K562 (cell line): ENCODE data around the gene LBH. TPM values are rescaled to one million over a fixed set of nuclear protein-coding genes. Genes with fewer than 3 reads are reported as not detected.

Experiments
- ASH1L ChIP-seq: fragments of 450-650 bp; IDR thresholded peaks from 2 replicates; pipeline ENCODE4 v1.6.1; 2018; ENCODE audit warnings: borderline replicate concordance, mild to moderate bottlenecking, low read depth; ENCODE audit not compliant: partially characterized antibody
- CTBP1 ChIP-seq: fragments of 450-650 bp; IDR thresholded peaks from 2 replicates; pipeline ENCODE4 v1.6.1; 2016; ENCODE audit warnings: borderline replicate concordance
- HMGN3 ChIP-seq: IDR thresholded peaks from 2 replicates; pipeline ENCODE4 v1.6.1; 2011; ENCODE audit warnings: borderline replicate concordance, low read depth, mild to moderate bottlenecking, mixed read lengths, low read length; ENCODE audit not compliant: insufficient read length; ENCODE audit errors: extremely low read depth
- LARP7 ChIP-seq: fragments of 450-650 bp; IDR thresholded peaks from 2 replicates; pipeline ENCODE4 v1.6.1; 2016
- MTA1 ChIP-seq: fragments of 450-650 bp; IDR thresholded peaks from 2 replicates; pipeline ENCODE4 v1.6.1; 2017; ENCODE audit warnings: borderline replicate concordance
- NR4A1 ChIP-seq, 2 experiments: fragments of 250-450 bp in 1 of 2; fragments of 450-650 bp in 1 of 2; sonication (Bioruptor Pico) in 1 of 2; IDR thresholded peaks; 2 replicates each; pipeline versions ENCODE4 v1.4.0 to v1.6.1; 2016 to 2020; ENCODE audit warnings: mild to moderate bottlenecking in 2 of 2, missing compliant biosample characterization in 1 of 2, missing genetic modification characterization in 1 of 2, moderate library complexity in 1 of 2
- RBBP5 ChIP-seq: fragments of 200-600 bp; sonication (generic); IDR thresholded peaks from 2 replicates; pipeline ENCODE4 v1.6.1; 2012; ENCODE audit warnings: borderline replicate concordance, mild to moderate bottlenecking, low read length, control low read depth, inconsistent platforms; ENCODE audit not compliant: insufficient read depth, poor library complexity, severe bottlenecking
- SMARCE1 ChIP-seq: fragments of 450-650 bp; IDR thresholded peaks from 2 replicates; pipeline ENCODE4 v1.7.1; 2016; ENCODE audit warnings: mild to moderate bottlenecking
- TRIM24 ChIP-seq, 2 experiments: fragments of 450-650 bp; IDR thresholded peaks; 2 replicates each; pipeline ENCODE4 v1.6.1; 2016
- ZNF347 ChIP-seq: fragments of 450-650 bp; formaldehyde crosslinking; IDR thresholded peaks from 2 replicates; pipeline ENCODE4 v1.4.0; 2020; ENCODE audit warnings: low read depth, mild to moderate bottlenecking, moderate library complexity
- ZNF583 ChIP-seq: fragments of 250-450 bp; sonication (Bioruptor Pico); IDR thresholded peaks from 2 replicates; pipeline ENCODE4 v1.4.0; 2020
- polyA plus RNA-seq, 8 experiments: library from polyadenylated mRNA; depleted of rRNA in 4 of 8; stranded (reverse) in 5 of 8; unstranded in 3 of 8; fragments of >200 nt; fragmentation: Nextera tagmentation in 2 of 8; fragmentation: Illumina TruSeq in 1 of 8; extraction: Ambion mirVana in 2 of 8; extraction: Trizol in 1 of 8; gene quantifications; 2 replicates each; pipeline versions ENCODE4 v1.2.1 to v1.2.3, GENCODE V29; 2011 to 2014; ENCODE audit warnings: inconsistent platforms in 1 of 8, missing spikeins in 1 of 8
- total RNA-seq, 7 experiments: library from RNA; depleted of rRNA in 6 of 7; stranded (reverse); fragments of >200 nt in 6 of 7; fragmentation: Illumina TruSeq in 2 of 7; extraction: Trizol in 2 of 7; gene quantifications; 2 replicates each; pipeline versions ENCODE4 v1.2.1 to v1.2.3, GENCODE V29; 2011 to 2021; ENCODE audit warnings: low replicate concordance in 1 of 7
- TF ChIP-seq, protein P1 (sequence below): fragments of 250-450 bp; sonication (Bioruptor Pico); IDR thresholded peaks from 2 replicates; pipeline ENCODE4 v1.8.0; 2022; ENCODE audit warnings: moderate library complexity, mild to moderate bottlenecking, inconsistent platforms
- TF ChIP-seq, protein P2 (sequence below): fragments of 250-450 bp; sonication (Bioruptor Pico); IDR thresholded peaks from 2 replicates; pipeline ENCODE4 v1.5.0; 2021; ENCODE audit warnings: mild to moderate bottlenecking, borderline replicate concordance
- TF ChIP-seq, protein P3 (sequence below), 3 experiments: IDR thresholded peaks in 2 of 3; conservative IDR thresholded peaks in 1 of 3; 2 replicates each; pipeline ENCODE4 v1.5.1; 2011 to 2012; ENCODE audit warnings: low read length in 3 of 3, mild to moderate bottlenecking in 3 of 3, control low read depth in 2 of 3, improper control_type of control experiment in 1 of 3, inconsistent platforms in 1 of 3, low read depth in 1 of 3, mixed read lengths in 1 of 3, moderate library complexity in 1 of 3; ENCODE audit not compliant: insufficient read depth in 2 of 3

LBH gene
- total and polyA plus RNA-seq, 9 of the 15 experiments (the other 6 are each of a cell fraction or from before 2014, with no cell fraction given): 3.1 to 13.4 (median 7.4) TPM

DNA sequence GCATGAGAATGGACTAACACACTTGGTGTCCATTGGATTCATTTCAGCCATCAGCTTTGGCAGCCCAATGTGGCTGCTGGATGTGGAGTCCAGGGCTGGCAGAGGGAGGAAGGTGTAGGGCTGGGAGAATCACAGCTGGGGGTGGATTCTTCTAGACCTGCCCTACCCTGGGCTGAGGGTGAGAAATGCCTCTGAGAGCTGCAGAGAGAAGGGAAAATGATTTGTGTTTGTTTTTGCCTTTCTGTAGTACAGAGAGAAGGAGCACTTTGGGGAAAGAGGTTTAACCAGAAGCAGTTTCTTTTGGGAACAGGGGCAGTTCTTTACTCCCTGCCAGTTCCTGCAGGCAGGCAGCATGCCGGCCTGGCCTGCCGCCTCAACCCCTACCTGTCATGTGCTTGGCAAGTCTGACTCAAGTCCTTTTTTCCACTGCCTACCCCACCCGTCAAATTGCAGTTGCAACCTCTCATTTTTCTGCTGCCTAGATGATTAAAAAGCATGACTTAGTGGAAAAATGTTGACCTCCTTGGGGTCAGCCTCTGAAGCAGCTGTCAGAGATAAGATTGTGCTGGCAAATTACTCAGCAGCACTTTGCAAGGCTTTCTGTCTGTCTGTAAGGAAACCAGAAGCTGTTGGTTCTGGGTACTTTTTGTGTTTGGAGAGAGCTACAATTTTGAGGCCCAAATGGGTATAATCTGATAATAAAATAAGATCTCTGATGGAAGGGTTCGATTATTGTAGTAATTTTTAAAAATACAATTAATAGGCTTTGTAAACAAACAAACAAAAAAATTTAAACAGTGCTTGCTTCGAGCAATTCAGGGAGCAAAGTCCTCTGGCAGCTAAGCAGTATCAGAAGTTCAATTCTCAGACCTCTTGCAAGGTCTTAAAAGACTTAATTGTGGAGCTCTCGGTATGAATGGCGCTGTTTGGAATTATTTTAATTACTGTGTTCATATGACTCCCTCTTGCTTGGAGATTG, 21.7 kb downstream of the LBH start (continued):
- TF ChIP-seq LARP7 (no peak), ZNF583 (CRISPR knock-in tag) (peak; percentile 86), RBBP5 (peak; percentile 80), HMGN3 (peak; percentile 70), TRIM24 (IDR thresholded peaks at IDR 0.05) (peak; percentile 91 to 95), CTBP1 (peak; percentile 88), ASH1L (no peak), NR4A1 (CRISPR knock-in tag; IDR thresholded peaks at IDR 0.05) (peak; percentile 64; the same call in 1 of the 2 replicates), NR4A1 (tag; IDR thresholded peaks at IDR 0.05) (peak; percentile 90), SMARCE1 (peak; percentile 97), ZNF347 (CRISPR knock-in tag) (no peak), MTA1 (peak; percentile 82)
- TF ChIP-seq, protein P1, sequence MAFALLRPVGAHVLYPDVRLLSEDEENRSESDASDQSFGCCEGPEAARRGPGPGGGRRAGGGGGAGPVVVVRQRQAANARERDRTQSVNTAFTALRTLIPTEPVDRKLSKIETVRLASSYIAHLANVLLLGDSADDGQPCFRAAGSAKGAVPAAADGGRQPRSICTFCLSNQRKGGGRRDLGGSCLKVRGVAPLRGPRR: peak; percentile 63; the same call in 1 of the 2 replicates
- TF ChIP-seq, protein P2, sequence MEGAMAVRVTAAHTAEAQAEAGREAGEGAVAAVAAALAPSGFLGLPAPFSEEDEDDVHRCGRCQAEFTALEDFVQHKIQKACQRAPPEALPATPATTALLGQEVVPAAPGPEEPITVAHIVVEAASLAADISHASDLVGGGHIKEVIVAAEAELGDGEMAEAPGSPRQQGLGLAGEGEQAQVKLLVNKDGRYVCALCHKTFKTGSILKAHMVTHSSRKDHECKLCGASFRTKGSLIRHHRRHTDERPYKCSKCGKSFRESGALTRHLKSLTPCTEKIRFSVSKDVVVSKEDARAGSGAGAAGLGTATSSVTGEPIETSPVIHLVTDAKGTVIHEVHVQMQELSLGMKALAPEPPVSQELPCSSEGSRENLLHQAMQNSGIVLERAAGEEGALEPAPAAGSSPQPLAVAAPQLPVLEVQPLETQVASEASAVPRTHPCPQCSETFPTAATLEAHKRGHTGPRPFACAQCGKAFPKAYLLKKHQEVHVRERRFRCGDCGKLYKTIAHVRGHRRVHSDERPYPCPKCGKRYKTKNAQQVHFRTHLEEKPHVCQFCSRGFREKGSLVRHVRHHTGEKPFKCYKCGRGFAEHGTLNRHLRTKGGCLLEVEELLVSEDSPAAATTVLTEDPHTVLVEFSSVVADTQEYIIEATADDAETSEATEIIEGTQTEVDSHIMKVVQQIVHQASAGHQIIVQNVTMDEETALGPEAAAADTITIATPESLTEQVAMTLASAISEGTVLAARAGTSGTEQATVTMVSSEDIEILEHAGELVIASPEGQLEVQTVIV (CRISPR knock-in tag): no peak
- TF ChIP-seq, protein P3, sequence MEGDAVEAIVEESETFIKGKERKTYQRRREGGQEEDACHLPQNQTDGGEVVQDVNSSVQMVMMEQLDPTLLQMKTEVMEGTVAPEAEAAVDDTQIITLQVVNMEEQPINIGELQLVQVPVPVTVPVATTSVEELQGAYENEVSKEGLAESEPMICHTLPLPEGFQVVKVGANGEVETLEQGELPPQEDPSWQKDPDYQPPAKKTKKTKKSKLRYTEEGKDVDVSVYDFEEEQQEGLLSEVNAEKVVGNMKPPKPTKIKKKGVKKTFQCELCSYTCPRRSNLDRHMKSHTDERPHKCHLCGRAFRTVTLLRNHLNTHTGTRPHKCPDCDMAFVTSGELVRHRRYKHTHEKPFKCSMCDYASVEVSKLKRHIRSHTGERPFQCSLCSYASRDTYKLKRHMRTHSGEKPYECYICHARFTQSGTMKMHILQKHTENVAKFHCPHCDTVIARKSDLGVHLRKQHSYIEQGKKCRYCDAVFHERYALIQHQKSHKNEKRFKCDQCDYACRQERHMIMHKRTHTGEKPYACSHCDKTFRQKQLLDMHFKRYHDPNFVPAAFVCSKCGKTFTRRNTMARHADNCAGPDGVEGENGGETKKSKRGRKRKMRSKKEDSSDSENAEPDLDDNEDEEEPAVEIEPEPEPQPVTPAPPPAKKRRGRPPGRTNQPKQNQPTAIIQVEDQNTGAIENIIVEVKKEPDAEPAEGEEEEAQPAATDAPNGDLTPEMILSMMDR (IDR thresholded peaks at IDR 0.05 in 2 of 3, conservative IDR thresholded peaks at IDR 0.05 in 1 of 3; ENCODE audit: insufficient read depth in 2 of 3, low read depth in 1 of 3, low read length in 3 of 3): no peak
